Sigmoid colon (tissue), 4 donors: Measurements from ENCODE around the gene GTF3C2.

Experiments used
- POLR2A ChIP-seq, 2 donors: fragments of 450-650 bp; IDR thresholded peaks; one replicate each; pipeline ENCODE4 v1.6.1; 2016; ENCODE audit warnings: antibody characterized with exemption in 2 of 2, mild to moderate bottlenecking in 2 of 2, moderate library complexity in 2 of 2
- POLR2AphosphoS5 ChIP-seq, 4 donors: sonication (generic); formaldehyde crosslinking; IDR thresholded peaks; one replicate each; pipeline ENCODE4 v1.6.1; 2017; ENCODE audit warnings: antibody characterized with exemption in 4 of 4
- TF ChIP-seq, protein P1 (sequence below), 4 experiments: fragments of 450-650 bp in 3 of 4; fragments of 200-600 bp in 1 of 4; IDR thresholded peaks; one replicate each; pipeline ENCODE4 v1.5.1; 2016 to 2019; ENCODE audit warnings: antibody characterized with exemption in 4 of 4, mild to moderate bottlenecking in 3 of 4, moderate library complexity in 2 of 4

DNA sequence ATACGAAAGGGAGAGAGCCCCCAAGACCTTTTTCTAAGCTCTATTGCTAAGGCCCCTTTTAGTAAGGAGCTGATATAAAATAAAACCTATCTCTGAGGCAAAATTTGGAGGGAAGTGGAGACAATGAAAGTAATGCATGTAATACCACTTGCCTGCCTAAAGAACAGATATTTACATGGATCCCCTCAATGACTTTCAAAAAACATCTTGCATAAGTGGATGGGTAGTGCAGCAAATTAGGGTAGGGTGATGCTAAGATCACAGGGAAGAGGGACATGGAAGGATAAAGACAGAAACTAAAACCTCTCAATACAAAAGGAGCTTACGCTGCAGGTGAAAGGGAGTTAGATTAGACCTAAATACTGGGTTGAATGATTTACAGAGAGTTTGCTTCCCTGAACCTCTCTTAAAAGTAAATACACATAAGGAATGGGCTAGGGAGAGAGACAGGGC is 22.8 kb upstream of the GTF3C2 start:
- TF ChIP-seq POLR2A (IDR thresholded peaks at IDR 0.05) (no peak), POLR2AphosphoS5 (IDR thresholded peaks at IDR 0.05) (no peak)
- TF ChIP-seq, protein P1, sequence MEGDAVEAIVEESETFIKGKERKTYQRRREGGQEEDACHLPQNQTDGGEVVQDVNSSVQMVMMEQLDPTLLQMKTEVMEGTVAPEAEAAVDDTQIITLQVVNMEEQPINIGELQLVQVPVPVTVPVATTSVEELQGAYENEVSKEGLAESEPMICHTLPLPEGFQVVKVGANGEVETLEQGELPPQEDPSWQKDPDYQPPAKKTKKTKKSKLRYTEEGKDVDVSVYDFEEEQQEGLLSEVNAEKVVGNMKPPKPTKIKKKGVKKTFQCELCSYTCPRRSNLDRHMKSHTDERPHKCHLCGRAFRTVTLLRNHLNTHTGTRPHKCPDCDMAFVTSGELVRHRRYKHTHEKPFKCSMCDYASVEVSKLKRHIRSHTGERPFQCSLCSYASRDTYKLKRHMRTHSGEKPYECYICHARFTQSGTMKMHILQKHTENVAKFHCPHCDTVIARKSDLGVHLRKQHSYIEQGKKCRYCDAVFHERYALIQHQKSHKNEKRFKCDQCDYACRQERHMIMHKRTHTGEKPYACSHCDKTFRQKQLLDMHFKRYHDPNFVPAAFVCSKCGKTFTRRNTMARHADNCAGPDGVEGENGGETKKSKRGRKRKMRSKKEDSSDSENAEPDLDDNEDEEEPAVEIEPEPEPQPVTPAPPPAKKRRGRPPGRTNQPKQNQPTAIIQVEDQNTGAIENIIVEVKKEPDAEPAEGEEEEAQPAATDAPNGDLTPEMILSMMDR (IDR thresholded peaks at IDR 0.05) = no peak
